ENCODE data around the gene ZSWIM9. TPM values are rescaled to one million over a fixed set of nuclear protein-coding genes. Genes with fewer than 3 reads are reported as not detected.

ZSWIM9 gene
- total RNA-seq (1 to 10 TPM; 4.0 to 4.8 TPM), total RNA-seq (2.2 reads per million in 2 donors)

- ATAC-seq: peak; percentile 88
- H3K9me3 ChIP-seq (ENCODE audit: control insufficient read depth, low read length, poor library complexity, severe bottlenecking): no peaks in the 10 kb centered on the region
- DNase-seq: peak; percentile 81 to 87 (median 86)
- peaks cover 32% of the 10 kb centered on the region for H3K4me1 Mint-ChIP-seq
- peak within 1 kb of the TSS; percentile 91 for H3K27ac Mint-ChIP-seq
- peak within 1 kb of the TSS; percentile 99 for H3K4me3 Mint-ChIP-seq
- no peaks in the 10 kb centered on the region for H3K27me3 Mint-ChIP-seq
- peaks cover 11% of the 10 kb centered on the region for H3K36me3 Mint-ChIP-seq (ENCODE audit: low read depth)
Observed at GRCh38 chr19:48169939-48170803, at the start of gene ZSWIM9, which contains the start of gene LIG1. Gene ZSWIM9 (plus strand): TSS chr19:48170680. CDS start chr19:48171803, 1,123 bp downstream. Gene LIG1 (minus strand): TSS chr19:48170344. CDS start chr19:48165566, 4,778 bp downstream.

GRCh38 chr19:48121066-48121465 is 49.4 kb upstream of the ZSWIM9 start:
- H3K36me3 Mint-ChIP-seq (ENCODE audit: low read depth): peaks cover 8% of the 10 kb centered on the region
- H3K4me3 Mint-ChIP-seq: no peak overlapping the region
- DNase-seq (no peak), ATAC-seq (no peak)
- H3K4me1 Mint-ChIP-seq: peaks cover 10% of the 10 kb centered on the region
- H3K27me3 Mint-ChIP-seq: no peaks in the 10 kb centered on the region
- H3K27ac Mint-ChIP-seq: no peak overlapping the region
- no peaks in the 10 kb centered on the region for H3K9me3 ChIP-seq (ENCODE audit: control insufficient read depth, low read length, poor library complexity, severe bottlenecking)

- H3K4me3 Mint-ChIP-seq: peak overlapping the region; percentile 12
- H3K4me1 Mint-ChIP-seq: peaks cover 10% of the 10 kb centered on the region
- ATAC-seq (peak; percentile 52), DNase-seq (no peak)
- H3K27me3 Mint-ChIP-seq: no peaks in the 10 kb centered on the region
- no peak overlapping the region for H3K27ac Mint-ChIP-seq
- peaks cover 8% of the 10 kb centered on the region for H3K36me3 Mint-ChIP-seq (ENCODE audit: low read depth)
- no peaks in the 10 kb centered on the region for H3K9me3 ChIP-seq (ENCODE audit: control insufficient read depth, low read length, poor library complexity, severe bottlenecking)
Observed at GRCh38 chr19:48121909-48122371, 48.5 kb upstream of the ZSWIM9 start.

GRCh38 chr19:48122421-48122820 is 48.1 kb upstream of the ZSWIM9 start:
- H3K27ac Mint-ChIP-seq: peak overlapping the region; percentile 61
- no peak for DNase-seq
- peaks cover 8% of the 10 kb centered on the region for H3K36me3 Mint-ChIP-seq (ENCODE audit: low read depth)
- H3K4me3 Mint-ChIP-seq: peak overlapping the region; percentile 12
- peaks cover 10% of the 10 kb centered on the region for H3K4me1 Mint-ChIP-seq
- H3K27me3 Mint-ChIP-seq: no peaks in the 10 kb centered on the region
- no peaks in the 10 kb centered on the region for H3K9me3 ChIP-seq (ENCODE audit: control insufficient read depth, low read length, poor library complexity, severe bottlenecking)
- ATAC-seq: no peak

GRCh38 chr19:48123907-48124651 is 46.4 kb upstream of the ZSWIM9 start:
- ATAC-seq: no peak
- no peaks in the 10 kb centered on the region for H3K27me3 Mint-ChIP-seq

GRCh38 chr19:48127561-48127960 is 42.9 kb upstream of the ZSWIM9 start:
- DNase-seq (no peak), ATAC-seq (no peak)
- H3K27ac Mint-ChIP-seq: no peak overlapping the region
- H3K4me3 Mint-ChIP-seq: no peak overlapping the region
- H3K4me1 Mint-ChIP-seq: peaks cover 3% of the 10 kb centered on the region
- H3K9me3 ChIP-seq (ENCODE audit: control insufficient read depth, low read length, poor library complexity, severe bottlenecking): no peaks in the 10 kb centered on the region
- H3K36me3 Mint-ChIP-seq (ENCODE audit: low read depth): peaks cover 7% of the 10 kb centered on the region
- H3K27me3 Mint-ChIP-seq: no peaks in the 10 kb centered on the region

More at GRCh38 chr19:48123907-48124651, 46.4 kb upstream of the ZSWIM9 start:
- H3K27ac Mint-ChIP-seq: no peak overlapping the region
- peaks cover 5% of the 10 kb centered on the region for H3K4me1 Mint-ChIP-seq
- DNase-seq: no peak
- H3K36me3 Mint-ChIP-seq (ENCODE audit: low read depth): peaks cover 10% of the 10 kb centered on the region
- no peak overlapping the region for H3K4me3 Mint-ChIP-seq
- no peaks in the 10 kb centered on the region for H3K9me3 ChIP-seq (ENCODE audit: control insufficient read depth, low read length, poor library complexity, severe bottlenecking)

- ATAC-seq (no peak), DNase-seq (no peak)
- Mint-ChIP-seq H3K27ac (no peak overlapping the region), H3K4me1 (no peaks in the 10 kb centered on the region), H3K4me3 (no peak overlapping the region), H3K36me3 (ENCODE audit: low read depth) (peaks cover 8% of the 10 kb centered on the region), H3K27me3 (no peaks in the 10 kb centered on the region)
- H3K9me3 ChIP-seq (ENCODE audit: control insufficient read depth, low read length, poor library complexity, severe bottlenecking): no peaks in the 10 kb centered on the region
Observed at GRCh38 chr19:48133094-48133493, 37.4 kb upstream of the ZSWIM9 start.

GRCh38 chr19:48135411-48135810 is 35.1 kb upstream of the ZSWIM9 start:
- Mint-ChIP-seq H3K27ac (no peak overlapping the region), H3K36me3 (ENCODE audit: low read depth) (peaks cover 5% of the 10 kb centered on the region), H3K4me1 (peaks cover 3% of the 10 kb centered on the region), H3K4me3 (no peak overlapping the region), H3K27me3 (no peaks in the 10 kb centered on the region)
- no peak for DNase-seq
- ATAC-seq: no peak
- no peaks in the 10 kb centered on the region for H3K9me3 ChIP-seq (ENCODE audit: control insufficient read depth, low read length, poor library complexity, severe bottlenecking)

- H3K36me3 Mint-ChIP-seq (ENCODE audit: low read depth): peaks cover 5% of the 10 kb centered on the region
- DNase-seq (no peak), ATAC-seq (no peak)
- H3K27ac Mint-ChIP-seq: no peak overlapping the region
- no peaks in the 10 kb centered on the region for H3K9me3 ChIP-seq (ENCODE audit: control insufficient read depth, low read length, poor library complexity, severe bottlenecking)
- peaks cover 3% of the 10 kb centered on the region for H3K4me1 Mint-ChIP-seq
- no peak overlapping the region for H3K4me3 Mint-ChIP-seq
- no peaks in the 10 kb centered on the region for H3K27me3 Mint-ChIP-seq
Observed at GRCh38 chr19:48136547-48136946, 33.9 kb upstream of the ZSWIM9 start.

GRCh38 chr19:48137411-48137810 is 33.1 kb upstream of the ZSWIM9 start:
- no peak for DNase-seq
- no peaks in the 10 kb centered on the region for H3K27me3 Mint-ChIP-seq
- no peaks in the 10 kb centered on the region for H3K9me3 ChIP-seq (ENCODE audit: control insufficient read depth, low read length, poor library complexity, severe bottlenecking)
- no peak overlapping the region for H3K27ac Mint-ChIP-seq
- no peak for ATAC-seq
- H3K4me3 Mint-ChIP-seq: no peak overlapping the region
- peaks cover 3% of the 10 kb centered on the region for H3K4me1 Mint-ChIP-seq
- peaks cover 5% of the 10 kb centered on the region for H3K36me3 Mint-ChIP-seq (ENCODE audit: low read depth)

GRCh38 chr19:48139053-48139452 is 31.4 kb upstream of the ZSWIM9 start:
- peaks cover 3% of the 10 kb centered on the region for H3K4me1 Mint-ChIP-seq
- H3K36me3 Mint-ChIP-seq (ENCODE audit: low read depth): peaks cover 5% of the 10 kb centered on the region
- H3K27me3 Mint-ChIP-seq: no peaks in the 10 kb centered on the region
- no peak for ATAC-seq
- H3K27ac Mint-ChIP-seq: no peak overlapping the region
- H3K9me3 ChIP-seq (ENCODE audit: control insufficient read depth, low read length, poor library complexity, severe bottlenecking): no peaks in the 10 kb centered on the region
- H3K4me3 Mint-ChIP-seq: no peak overlapping the region
- DNase-seq: no peak

GRCh38 chr19:48147597-48148175 is 22.8 kb upstream of the ZSWIM9 start:
- ATAC-seq: no peak
- Mint-ChIP-seq H3K36me3 (ENCODE audit: low read depth) (no peaks in the 10 kb centered on the region), H3K27me3 (no peaks in the 10 kb centered on the region), H3K27ac (no peak overlapping the region), H3K4me3 (no peak overlapping the region), H3K4me1 (no peaks in the 10 kb centered on the region)
- no peaks in the 10 kb centered on the region for H3K9me3 ChIP-seq (ENCODE audit: control insufficient read depth, low read length, poor library complexity, severe bottlenecking)
- no peak for DNase-seq

GRCh38 chr19:48148576-48148975 is 21.9 kb upstream of the ZSWIM9 start:
- Mint-ChIP-seq H3K27ac (no peak overlapping the region), H3K4me1 (no peaks in the 10 kb centered on the region), H3K36me3 (ENCODE audit: low read depth) (no peaks in the 10 kb centered on the region), H3K27me3 (no peaks in the 10 kb centered on the region), H3K4me3 (no peak overlapping the region)
- ATAC-seq: no peak
- H3K9me3 ChIP-seq (ENCODE audit: control insufficient read depth, low read length, poor library complexity, severe bottlenecking): no peaks in the 10 kb centered on the region
- DNase-seq: no peak
